ENCODE results near the gene CENPVL3. TPM values are rescaled to one million over a fixed set of nuclear protein-coding genes. Genes with fewer than 3 reads are reported as not detected.
A peak's percentile ranks its signal among the peaks of the same experiment; 100 is the strongest.

The CENPVL3 gene
- total and polyA plus RNA-seq, 2 of the 4 experiments (the other 2 are of a cell fraction), result not detected

DNA sequence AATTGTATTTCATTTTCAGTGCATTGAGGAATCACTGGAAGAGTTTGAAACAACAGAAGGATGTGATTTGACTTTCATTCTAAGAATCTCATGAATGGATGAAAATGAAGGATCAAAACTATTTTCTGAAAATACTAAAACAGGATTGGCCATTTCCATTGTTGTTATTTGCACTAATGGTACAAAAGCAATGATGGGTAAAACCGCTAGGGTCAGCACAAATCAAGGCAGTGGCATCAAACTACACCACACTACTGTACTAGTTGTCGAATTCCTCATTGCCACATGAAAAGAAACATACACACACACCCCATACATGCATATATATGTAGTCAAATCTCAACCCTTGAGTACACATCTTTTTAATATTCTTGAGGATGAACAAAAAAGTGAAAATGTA is 24.7 kb upstream of the CENPVL3 start:
- no peaks in the 10 kb centered on the region for H3K36me3 ChIP-seq (ENCODE audit: control insufficient read depth, insufficient read depth, low read length)
- no peak overlapping the region for H3K4me2 ChIP-seq (ENCODE audit: low read depth, low read length)
- ATAC-seq (ENCODE audit: low read depth) (no peak), DNase-seq (no peak)
- no peak overlapping the region for H3K18ac ChIP-seq (ENCODE audit: low read depth, low read length)
- no peak overlapping the region for H2AK9ac ChIP-seq (replicated peaks; ENCODE audit: low read depth, low read length, poor library complexity)
- no peak overlapping the region for H2BK5ac ChIP-seq (ENCODE audit: low read depth, low read length, poor library complexity, severe bottlenecking)
- no peak overlapping the region for H2BK15ac ChIP-seq (ENCODE audit: low read depth, low read length)
- no peaks in the 10 kb centered on the region for H4K20me1 ChIP-seq (ENCODE audit: insufficient read depth, low read length)
- H4K5ac ChIP-seq (ENCODE audit: low read depth, low read length), result no peak overlapping the region
- H3K27me3 ChIP-seq (ENCODE audit: control insufficient read depth, insufficient read depth, low read length), result peaks cover 3% of the 10 kb centered on the region
- H3K23ac ChIP-seq (ENCODE audit: low read depth, low read length), result no peak overlapping the region
- BruUV-seq (replicated peaks), result no TSS peak
- H4K91ac ChIP-seq (ENCODE audit: insufficient read depth, low read depth, low read length), result no peak overlapping the region
- dilution Hi-C loops (cut with HindIII; ENCODE audit: low sequenced_read_pairs, unreplicated experiment) (no loop called here), intact Hi-C loops (cut with micrococcal nuclease) (loop anchor here (5.0 kb wide), 1 partner anchor 249 kb away; the partner anchor contains the start of gene MAGED1), in situ Hi-C loops (cut with MboI; ENCODE audit: low sequenced_read_pairs) (loop anchor here (25.0 kb wide), 1 partner anchor 594 kb away; no protein-coding TSS in a partner anchor)
- CTCF ChIA-PET, result no interaction called here
- H3K56ac ChIP-seq (ENCODE audit: extremely low read depth, insufficient read depth, low read length), result no peak overlapping the region
- no peak overlapping the region for H3K9ac ChIP-seq (ENCODE audit: low read depth, low read length)
- no peak overlapping the region for H2AK5ac ChIP-seq (ENCODE audit: low read depth, low read length)
- no peaks in the 10 kb centered on the region for H3K9me1 ChIP-seq (ENCODE audit: insufficient read depth, low read length)
- WGBS, 2 experiments (ENCODE audit: extremely low coverage in 2 of 2, insufficient read length in 1 of 2), result no CpG with 5 or more reads among the region's 2 CpGs
- no peak overlapping the region for H3K4ac ChIP-seq (ENCODE audit: low read depth, low read length)
- H3K79me1 ChIP-seq (ENCODE audit: low read depth in 1 of 2, low read length in 2 of 2), result no peaks in the 10 kb centered on the region
- TF ChIP-seq USF2 (IDR thresholded peaks at IDR 0.05; ENCODE audit: low read depth, low read length), result no peak
- TF ChIP-seq POLR2A (IDR thresholded peaks at IDR 0.05; ENCODE audit: low read depth, low read length), result no peak
- peak; percentile 77 for TF ChIP-seq MAFK (IDR thresholded peaks at IDR 0.05; ENCODE audit: low read depth, low read length)
- H3K4me3 ChIP-seq (ENCODE audit: insufficient read depth, low read depth, low read length), result no peak overlapping the region
- no peaks in the 10 kb centered on the region for H3K9me3 ChIP-seq (ENCODE audit: control insufficient read depth, insufficient read depth, low read length)
- H3K14ac ChIP-seq (replicated peaks; ENCODE audit: low read depth, low read length), result no peak overlapping the region
- H3K4me1 ChIP-seq (ENCODE audit: control insufficient read depth, insufficient read depth, low read length), result no peaks in the 10 kb centered on the region
- H2BK120ac ChIP-seq (ENCODE audit: low read depth, low read length), result no peak overlapping the region
- H2AFZ ChIP-seq (replicated peaks; ENCODE audit: low read length, poor library complexity), result no peak overlapping the region
- POLR2A ChIA-PET (ENCODE audit: unreplicated experiment), result no interaction called here
- no peak overlapping the region for H4K8ac ChIP-seq (ENCODE audit: low read depth in 2 of 2, low read length in 2 of 2)
- no peak overlapping the region for H3K27ac ChIP-seq (ENCODE audit: insufficient read depth, low read length)
- H2BK20ac ChIP-seq (ENCODE audit: low read depth, low read length), result no peak overlapping the region

Measured in IMR-90 (cell line).